ENCODE measurements around the gene EIF3B. TPM values are rescaled to one million over a fixed set of nuclear protein-coding genes. Genes with fewer than 3 reads are reported as not detected.
A peak's percentile ranks its signal among the peaks of the same experiment; 100 is the strongest.
"Not testable (repeated sequence)": the region's sequence is repeated elsewhere in the genome, so short reads cannot be mapped to it uniquely, and the experiment has no call there.

Gene EIF3B
- total RNA-seq (2021) (356 and 364 TPM in 2 replicates), Bru-seq, nascent RNA (percentile 91 among the genes with signal in this experiment), BruChase-seq, experiment 1, labeled RNA remaining after a 2-hour chase (percentile 92 among the genes with signal in this experiment), BruChase-seq, experiment 2, labeled RNA remaining after a 6-hour chase (percentile 97 among the genes with signal in this experiment)
- long read RNA-seq, transcript EIF3B-202 (19 exons, 2,966 nt): major isoform, 373 of 1,133 reads
- long read RNA-seq, transcript EIF3B-201 (19 exons, 3,055 nt): minor isoform, 331 of 1,133 reads
- long read RNA-seq, partial matches to known transcripts: 159 of 1,133 reads
- long read RNA-seq, other reads (novel, unspliced or antisense): 269 of 1,133 reads

DNA sequence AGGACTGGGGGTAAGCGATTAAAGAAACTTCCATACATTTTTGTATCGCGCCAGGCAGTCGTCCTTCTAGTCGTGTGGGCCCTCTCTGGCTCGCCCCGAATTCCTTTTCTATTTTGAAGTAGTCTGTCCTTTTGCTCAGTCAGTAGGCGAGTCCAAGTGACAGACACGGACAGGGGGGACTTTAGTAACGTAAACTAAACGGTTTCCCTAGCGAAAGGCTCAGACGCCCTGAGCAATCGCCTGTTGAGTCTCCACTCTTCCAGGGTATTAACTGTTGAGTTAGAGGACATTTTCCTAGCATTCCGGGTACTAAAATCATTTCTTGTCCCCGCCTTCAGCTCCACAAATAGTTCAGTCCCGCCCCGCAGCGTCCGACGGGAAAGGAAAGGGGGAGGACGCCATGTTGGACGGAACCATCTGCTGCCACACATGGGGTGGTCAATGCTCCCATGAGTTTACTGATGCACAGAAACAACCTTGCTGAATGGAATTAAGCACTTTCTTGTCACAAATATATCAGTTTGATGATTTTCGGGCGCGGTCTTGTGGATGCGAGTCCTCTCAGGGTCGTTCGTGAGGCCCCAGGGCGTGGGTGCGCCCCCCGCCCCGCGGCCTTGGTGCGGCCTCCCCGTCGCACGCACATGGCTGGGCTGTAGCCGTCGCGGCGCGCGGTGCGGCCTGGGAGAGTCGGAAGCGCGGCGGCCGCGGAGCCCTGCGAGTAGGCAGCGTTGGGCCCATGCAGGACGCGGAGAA, at the start of gene EIF3B:
Gene EIF3B (plus strand): TSS at position 642 of the 753 bp plus-strand sequence. CDS start 95 bp downstream, at position 737.
- DNase-seq (ENCODE audit: low spot score): peak; percentile 96
- Histone ChIP-seq H3K9me3 (ENCODE audit: low read depth, low read length, poor library complexity, severe bottlenecking) (no peaks in the 10 kb centered on the region), H3K4me3 (ENCODE audit: low read depth, low read length, poor library complexity, severe bottlenecking) (peak within 1 kb of the TSS; percentile 98), H3K36me3 (ENCODE audit: insufficient read depth, low read length, poor library complexity, severe bottlenecking) (peaks cover 22% of the 10 kb centered on the region), H3K4me1 (ENCODE audit: insufficient read depth, low read length, poor library complexity, severe bottlenecking) (peaks cover 38% of the 10 kb centered on the region), H3K27me3 (replicated peaks; ENCODE audit: insufficient read depth, low read depth, low read length, poor library complexity) (no peaks in the 10 kb centered on the region), H3K27ac (ENCODE audit: low read depth, low read length, poor library complexity, severe bottlenecking) (peak within 1 kb of the TSS; percentile 100)
- CTCF ChIA-PET: interaction anchor here (0.6 kb wide), 1 partner anchor 108 kb away, joined by 3 read pairs; no protein-coding TSS in a partner anchor
- POLR2A ChIA-PET (ENCODE audit: low non-redundant PET): no interaction called here
- no TSS peak for BruUV-seq (replicated peaks)
- no peak for TF ChIP-seq EZH2 (IDR thresholded peaks at IDR 0.05; ENCODE audit: borderline replicate concordance, low read depth, low read length, poor library complexity, severe bottlenecking)
- TF ChIP-seq, protein P1, sequence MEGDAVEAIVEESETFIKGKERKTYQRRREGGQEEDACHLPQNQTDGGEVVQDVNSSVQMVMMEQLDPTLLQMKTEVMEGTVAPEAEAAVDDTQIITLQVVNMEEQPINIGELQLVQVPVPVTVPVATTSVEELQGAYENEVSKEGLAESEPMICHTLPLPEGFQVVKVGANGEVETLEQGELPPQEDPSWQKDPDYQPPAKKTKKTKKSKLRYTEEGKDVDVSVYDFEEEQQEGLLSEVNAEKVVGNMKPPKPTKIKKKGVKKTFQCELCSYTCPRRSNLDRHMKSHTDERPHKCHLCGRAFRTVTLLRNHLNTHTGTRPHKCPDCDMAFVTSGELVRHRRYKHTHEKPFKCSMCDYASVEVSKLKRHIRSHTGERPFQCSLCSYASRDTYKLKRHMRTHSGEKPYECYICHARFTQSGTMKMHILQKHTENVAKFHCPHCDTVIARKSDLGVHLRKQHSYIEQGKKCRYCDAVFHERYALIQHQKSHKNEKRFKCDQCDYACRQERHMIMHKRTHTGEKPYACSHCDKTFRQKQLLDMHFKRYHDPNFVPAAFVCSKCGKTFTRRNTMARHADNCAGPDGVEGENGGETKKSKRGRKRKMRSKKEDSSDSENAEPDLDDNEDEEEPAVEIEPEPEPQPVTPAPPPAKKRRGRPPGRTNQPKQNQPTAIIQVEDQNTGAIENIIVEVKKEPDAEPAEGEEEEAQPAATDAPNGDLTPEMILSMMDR (conservative IDR thresholded peaks at IDR 0.05; ENCODE audit: low read depth, low read length): no peak
- intact Hi-C loops (cut with micrococcal nuclease; ENCODE audit: unreplicated experiment): loop anchor here (10.0 kb wide), 2 partner anchors 690 to 780 kb away; partner anchors contain the start of gene PSMG3

DNA sequence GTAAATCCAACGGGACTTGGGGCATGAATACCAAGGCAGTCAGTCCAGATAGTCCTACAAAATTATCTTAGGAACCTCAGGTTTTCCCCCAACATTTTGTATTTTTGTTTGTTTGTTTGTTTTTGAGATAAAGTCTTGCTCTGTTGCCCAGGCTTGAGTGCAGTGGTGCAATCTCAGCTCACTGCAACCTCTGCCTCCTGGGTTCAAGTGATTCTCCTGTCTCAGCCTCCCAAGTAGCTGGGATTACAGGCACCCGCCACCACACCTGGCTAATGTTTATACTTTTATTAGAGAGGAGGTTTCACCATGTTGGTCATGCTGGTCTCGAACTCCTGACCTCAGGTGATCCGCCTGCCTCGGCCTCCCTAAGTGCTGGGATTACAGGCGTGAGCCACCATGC, 49.4 kb upstream of the EIF3B start:
- POLR2A ChIA-PET (ENCODE audit: low non-redundant PET); H3K9me3 ChIP-seq (ENCODE audit: low read depth, low read length, poor library complexity, severe bottlenecking); DNase-seq (ENCODE audit: low spot score); H3K27ac ChIP-seq (ENCODE audit: low read depth, low read length, poor library complexity, severe bottlenecking); H3K27me3 ChIP-seq (replicated peaks; ENCODE audit: insufficient read depth, low read depth, low read length, poor library complexity); H3K4me3 ChIP-seq (ENCODE audit: low read depth, low read length, poor library complexity, severe bottlenecking); H3K4me1 ChIP-seq (ENCODE audit: insufficient read depth, low read length, poor library complexity, severe bottlenecking); BruUV-seq (replicated peaks); intact Hi-C loops (cut with micrococcal nuclease; ENCODE audit: unreplicated experiment); CTCF ChIA-PET; H3K36me3 ChIP-seq (ENCODE audit: insufficient read depth, low read length, poor library complexity, severe bottlenecking): not testable (repeated sequence)

DNA sequence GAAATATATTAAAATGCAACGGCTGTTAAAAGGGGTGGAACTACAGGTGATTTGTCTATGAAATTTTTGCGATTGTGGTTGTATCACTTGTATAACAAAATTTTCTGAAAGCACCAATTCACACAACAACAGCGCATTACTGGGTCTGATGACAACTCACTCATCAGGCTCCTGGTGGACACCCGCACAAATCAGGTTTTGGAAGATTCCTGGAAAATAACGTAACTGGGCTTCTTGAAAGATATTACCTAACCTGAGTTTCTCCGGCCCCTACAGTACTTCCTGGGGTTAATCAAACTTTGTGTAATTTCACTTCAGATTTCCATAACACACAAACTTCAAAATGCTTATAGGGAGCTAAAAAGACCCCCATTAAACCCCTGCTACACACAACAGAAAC, 47.9 kb upstream of the EIF3B start:
- Histone ChIP-seq H3K27ac (ENCODE audit: low read depth, low read length, poor library complexity, severe bottlenecking) (no peak overlapping the region), H3K36me3 (ENCODE audit: insufficient read depth, low read length, poor library complexity, severe bottlenecking) (no peaks in the 10 kb centered on the region), H3K9me3 (ENCODE audit: low read depth, low read length, poor library complexity, severe bottlenecking) (no peaks in the 10 kb centered on the region), H3K27me3 (replicated peaks; ENCODE audit: insufficient read depth, low read depth, low read length, poor library complexity) (no peaks in the 10 kb centered on the region), H3K4me3 (ENCODE audit: low read depth, low read length, poor library complexity, severe bottlenecking) (no peak overlapping the region), H3K4me1 (ENCODE audit: insufficient read depth, low read length, poor library complexity, severe bottlenecking) (no peaks in the 10 kb centered on the region)
- CTCF ChIA-PET: no interaction called here
- BruUV-seq (replicated peaks): no TSS peak
- POLR2A ChIA-PET (ENCODE audit: low non-redundant PET): no interaction called here
- DNase-seq (ENCODE audit: low spot score): no peak
- TF ChIP-seq, protein P1 (conservative IDR thresholded peaks at IDR 0.05; ENCODE audit: low read depth, low read length): no peak
- no peak for TF ChIP-seq EZH2 (IDR thresholded peaks at IDR 0.05; ENCODE audit: borderline replicate concordance, low read depth, low read length, poor library complexity, severe bottlenecking)
- intact Hi-C loops (cut with micrococcal nuclease; ENCODE audit: unreplicated experiment): no loop called here
